ENCODE results near the gene SNX24.

The SNX24 gene

DNA sequence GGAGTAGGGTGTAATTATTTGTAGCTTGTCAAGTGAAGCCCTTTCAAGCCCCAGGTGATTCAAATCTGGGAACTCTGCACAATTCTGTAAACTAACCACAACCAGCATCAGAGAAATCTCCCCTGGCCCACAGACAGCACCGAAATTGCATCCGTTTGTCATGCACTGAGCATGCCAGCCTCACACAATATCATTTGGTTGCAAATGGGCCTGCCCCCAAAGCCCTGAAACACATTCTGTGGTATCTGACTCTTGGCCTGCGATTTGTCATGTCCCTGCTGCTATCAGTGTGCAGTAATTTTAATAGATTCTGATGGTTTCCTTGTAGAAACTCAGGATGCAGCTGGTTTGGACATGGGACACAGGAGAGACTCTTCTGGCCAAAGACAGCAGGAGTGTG, 35.3 kb downstream of the SNX24 start:
- H3K9me3 Mint-ChIP-seq = no peaks in the 10 kb centered on the region
- H3K4me1 Mint-ChIP-seq (ENCODE audit: low read depth in 2 of 2) = peaks cover 4 to 9% of the 10 kb centered on the region in 2 donors
- no peaks in the 10 kb centered on the region for H3K27me3 Mint-ChIP-seq
- H3K36me3 Mint-ChIP-seq (ENCODE audit: insufficient read depth) = no peaks in the 10 kb centered on the region
- ATAC-seq (replicated peaks) (no peak), DNase-seq (no peak)
- H3K4me3 Mint-ChIP-seq = no peak overlapping the region
- H3K27ac Mint-ChIP-seq = no peak overlapping the region

DNA sequence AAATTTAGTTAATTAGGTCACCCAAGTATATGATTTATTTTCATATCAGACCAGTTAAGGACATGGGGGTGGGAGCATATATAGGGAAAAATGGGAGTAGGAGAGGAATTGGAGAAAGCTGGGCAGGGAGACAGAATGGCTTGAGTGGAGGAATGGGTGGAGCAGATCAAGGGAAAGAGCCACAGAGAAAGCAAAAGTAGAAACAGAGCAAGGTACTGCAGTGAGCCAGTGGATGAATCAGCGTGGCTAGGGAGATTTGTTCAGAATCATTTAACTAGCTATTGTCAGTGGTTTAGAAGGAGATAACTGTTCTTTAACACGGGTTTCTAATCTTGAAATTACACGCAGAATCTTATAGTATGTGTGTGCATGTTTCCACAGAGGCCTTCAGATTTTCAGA, 37.4 kb downstream of the SNX24 start:
- DNase-seq (no peak), ATAC-seq (replicated peaks) (no peak)
- Mint-ChIP-seq H3K4me3 (no peak overlapping the region), H3K36me3 (ENCODE audit: insufficient read depth) (no peaks in the 10 kb centered on the region), H3K27ac (peak overlapping the region in 1 of 2 donors; percentile 77), H3K4me1 (ENCODE audit: low read depth in 2 of 2) (peaks cover 0 to 6% of the 10 kb centered on the region in 2 donors), H3K9me3 (no peaks in the 10 kb centered on the region), H3K27me3 (no peaks in the 10 kb centered on the region)

DNA sequence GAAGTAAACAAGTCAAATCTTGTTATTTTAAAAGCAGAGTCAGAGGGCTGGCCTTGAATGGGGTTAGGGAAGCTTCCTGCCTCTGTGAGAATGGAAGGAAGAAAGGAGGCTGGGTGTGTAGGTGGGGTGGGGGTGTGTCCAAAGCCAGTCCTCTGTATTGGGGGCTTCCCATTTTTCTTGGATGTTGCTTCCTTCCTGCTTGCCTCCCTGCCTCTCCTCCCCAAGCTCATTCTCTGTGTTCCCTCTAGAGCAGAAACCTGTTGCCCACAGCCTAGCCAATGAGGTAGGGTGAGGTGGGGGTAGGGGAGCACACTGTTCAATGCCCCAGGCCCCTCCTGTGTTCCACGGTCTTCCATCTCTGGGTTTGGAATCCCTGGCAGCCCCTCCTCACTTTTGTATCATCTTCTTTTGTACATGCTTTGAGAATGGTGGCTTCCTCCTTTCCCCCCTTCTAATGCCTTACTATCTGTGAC, 39.7 kb downstream of the SNX24 start:
- no peaks in the 10 kb centered on the region for H3K36me3 Mint-ChIP-seq (ENCODE audit: insufficient read depth)
- H3K27ac Mint-ChIP-seq = no peak overlapping the region
- H3K4me3 Mint-ChIP-seq = no peak overlapping the region
- peaks cover 0 to 6% of the 10 kb centered on the region in 2 donors for H3K4me1 Mint-ChIP-seq (ENCODE audit: low read depth in 2 of 2)
- no peaks in the 10 kb centered on the region for H3K9me3 Mint-ChIP-seq
- no peak for DNase-seq
- ATAC-seq (replicated peaks) = no peak
- no peaks in the 10 kb centered on the region for H3K27me3 Mint-ChIP-seq

DNA sequence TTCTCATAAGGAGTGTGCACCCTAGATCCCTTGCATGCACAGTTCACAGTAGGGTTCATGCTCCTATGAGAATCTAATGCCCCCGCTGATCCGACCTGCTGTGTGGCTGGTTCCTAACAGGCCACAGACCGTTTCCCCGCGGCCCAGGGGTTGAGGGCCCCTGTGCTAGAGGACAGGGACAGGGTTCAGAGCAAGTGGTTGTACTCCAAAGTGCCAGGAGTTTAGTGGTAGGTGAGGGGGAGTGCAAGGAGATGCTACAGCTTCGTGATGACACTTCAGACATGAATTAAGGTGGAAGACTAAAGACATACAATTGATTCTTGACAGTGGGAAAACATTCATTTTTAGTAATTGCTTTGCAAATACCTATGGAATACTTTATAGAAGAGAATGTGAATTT, 40.5 kb downstream of the SNX24 start:
- H3K9me3 Mint-ChIP-seq = no peaks in the 10 kb centered on the region
- H3K4me1 Mint-ChIP-seq (ENCODE audit: low read depth in 2 of 2) = peaks cover 0 to 6% of the 10 kb centered on the region in 2 donors
- H3K27me3 Mint-ChIP-seq = no peaks in the 10 kb centered on the region
- no peaks in the 10 kb centered on the region for H3K36me3 Mint-ChIP-seq (ENCODE audit: insufficient read depth)
- no peak overlapping the region for H3K27ac Mint-ChIP-seq
- ATAC-seq (replicated peaks) = no peak
- no peak overlapping the region for H3K4me3 Mint-ChIP-seq
- no peak for DNase-seq

DNA sequence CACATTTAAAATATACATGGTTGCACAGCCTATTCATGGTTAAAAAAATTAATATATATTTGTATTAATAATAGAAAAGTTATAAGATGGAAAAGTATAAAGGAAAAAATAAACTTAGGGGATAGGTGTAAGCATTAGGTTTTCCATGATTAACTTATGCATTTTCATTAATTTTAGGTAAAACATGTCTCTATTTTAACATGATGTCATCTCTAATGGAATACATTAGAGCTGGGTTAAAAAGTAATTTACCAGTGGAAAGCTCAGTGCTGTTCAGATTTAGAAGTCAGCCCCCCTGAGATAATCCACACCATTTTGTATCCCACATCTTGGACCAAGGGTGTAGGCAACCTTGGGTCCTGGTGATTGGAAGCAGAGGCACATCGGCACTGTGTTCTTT, 49.7 kb downstream of the SNX24 start:
- no peaks in the 10 kb centered on the region for H3K9me3 Mint-ChIP-seq
- ATAC-seq (replicated peaks) (no peak), DNase-seq (no peak)
- no peaks in the 10 kb centered on the region for H3K27me3 Mint-ChIP-seq
- H3K27ac Mint-ChIP-seq = no peak overlapping the region
- H3K4me1 Mint-ChIP-seq (ENCODE audit: low read depth in 2 of 2) = no peaks in the 10 kb centered on the region
- no peak overlapping the region for H3K4me3 Mint-ChIP-seq
- H3K36me3 Mint-ChIP-seq (ENCODE audit: insufficient read depth) = no peaks in the 10 kb centered on the region

DNA sequence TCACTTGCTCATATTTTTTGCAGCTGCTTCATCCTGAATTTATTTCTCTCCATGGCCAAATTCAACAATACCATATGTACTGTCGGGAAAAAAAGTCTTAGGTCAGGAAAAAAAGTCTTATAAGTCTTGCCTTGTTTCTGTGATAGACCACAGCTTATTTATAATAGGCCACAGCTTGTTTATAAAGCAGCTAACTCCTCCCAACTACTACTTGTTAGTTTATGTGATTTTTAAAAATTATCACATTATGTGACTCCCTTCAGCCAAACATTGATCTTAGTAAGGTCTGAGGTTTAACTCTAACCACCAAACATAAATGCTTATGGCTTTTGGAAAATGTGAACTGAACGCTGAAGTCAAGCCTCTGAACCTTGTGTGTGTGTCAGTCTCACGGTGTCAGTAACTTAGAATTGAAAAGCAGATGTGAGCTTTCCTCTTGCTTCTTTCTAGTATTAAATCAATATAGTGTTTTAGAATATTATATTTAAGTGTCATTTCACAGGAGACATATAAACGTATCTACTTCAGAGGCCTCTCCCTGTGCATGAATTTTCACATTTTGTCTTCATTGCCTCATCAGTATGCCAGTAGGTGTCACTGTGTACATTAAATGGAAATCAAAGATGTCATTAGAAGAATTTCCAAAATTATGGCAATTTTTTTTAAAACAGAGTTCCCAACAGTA, 51.3 kb downstream of the SNX24 start:
- H3K9me3 Mint-ChIP-seq = no peaks in the 10 kb centered on the region
- DNase-seq = no peak
- H3K27me3 Mint-ChIP-seq = no peaks in the 10 kb centered on the region
- peaks cover 5% of the 10 kb centered on the region in 2 donors for H3K4me1 Mint-ChIP-seq (ENCODE audit: low read depth in 2 of 2)
- no peak for ATAC-seq (replicated peaks)
- no peak overlapping the region for H3K4me3 Mint-ChIP-seq
- H3K27ac Mint-ChIP-seq = no peak overlapping the region
- H3K36me3 Mint-ChIP-seq (ENCODE audit: insufficient read depth) = no peaks in the 10 kb centered on the region

DNA sequence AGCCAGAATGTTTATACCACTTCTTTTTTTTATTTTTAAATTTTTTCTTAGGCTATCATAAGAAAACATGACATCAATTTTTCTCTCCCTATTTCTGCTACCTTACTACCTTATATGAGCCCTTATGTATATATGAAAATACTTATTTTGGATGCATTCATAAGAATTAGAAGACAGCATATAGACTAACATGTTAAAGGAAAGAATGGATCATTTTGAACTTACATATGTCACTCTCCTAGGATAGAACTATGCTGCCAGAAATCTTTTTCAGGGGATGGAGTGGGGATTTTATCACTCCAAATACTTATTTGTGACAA, 51.8 kb downstream of the SNX24 start:
- Mint-ChIP-seq H3K4me3 (no peak overlapping the region), H3K27ac (no peak overlapping the region), H3K4me1 (ENCODE audit: low read depth in 2 of 2) (peaks cover 10% of the 10 kb centered on the region in 2 donors), H3K27me3 (no peaks in the 10 kb centered on the region), H3K9me3 (no peaks in the 10 kb centered on the region), H3K36me3 (ENCODE audit: insufficient read depth) (no peaks in the 10 kb centered on the region)
- no peak for DNase-seq
- no peak for ATAC-seq (replicated peaks)

DNA sequence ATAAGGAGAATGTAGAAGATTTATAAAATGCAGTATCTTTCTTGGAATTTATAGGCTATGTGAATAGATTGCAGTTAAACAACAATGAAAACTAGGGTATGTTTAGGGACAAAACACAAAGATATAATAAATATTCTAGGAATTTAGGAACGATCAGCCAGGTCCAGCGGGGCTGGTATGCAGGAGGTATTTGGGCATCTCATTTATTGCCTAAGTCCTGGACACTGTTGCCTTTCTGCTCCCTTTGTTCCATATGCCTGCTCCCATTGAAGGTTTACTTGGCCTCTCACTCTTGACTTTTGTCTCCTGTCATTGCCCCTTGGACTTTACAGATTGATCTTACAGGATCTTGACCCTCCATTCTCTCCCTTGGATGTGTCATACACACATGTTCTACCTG, 55.9 kb downstream of the SNX24 start:
- Mint-ChIP-seq H3K36me3 (ENCODE audit: insufficient read depth) (no peaks in the 10 kb centered on the region), H3K4me3 (no peak overlapping the region), H3K9me3 (no peaks in the 10 kb centered on the region), H3K27ac (no peak overlapping the region), H3K27me3 (no peaks in the 10 kb centered on the region), H3K4me1 (ENCODE audit: low read depth in 2 of 2) (peaks cover 20 to 23% of the 10 kb centered on the region in 2 donors)
- DNase-seq (no peak), ATAC-seq (replicated peaks) (no peak)

DNA sequence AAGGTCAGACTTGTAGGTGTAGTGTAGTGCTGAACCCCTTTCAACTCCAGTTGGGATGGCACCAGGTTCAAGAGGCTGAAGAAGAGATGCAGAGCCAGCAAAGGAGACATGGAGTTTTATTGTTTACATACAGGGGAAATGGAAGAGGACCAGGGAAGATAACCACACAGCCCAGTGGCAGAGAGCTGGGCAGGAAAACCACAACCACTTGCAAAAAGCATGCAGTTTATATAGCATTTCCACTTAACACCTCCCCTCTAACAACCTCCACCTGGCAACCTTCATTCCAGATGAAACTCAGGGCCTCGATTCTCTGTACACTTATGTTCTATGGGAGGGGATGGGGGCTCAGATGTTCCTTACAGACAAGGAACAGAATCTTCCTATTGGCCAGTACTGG, 56.9 kb downstream of the SNX24 start:
- H3K4me3 Mint-ChIP-seq = peak overlapping the region in 1 of 2 donors; percentile 15
- ATAC-seq (replicated peaks) = peak; percentile 80

DNA sequence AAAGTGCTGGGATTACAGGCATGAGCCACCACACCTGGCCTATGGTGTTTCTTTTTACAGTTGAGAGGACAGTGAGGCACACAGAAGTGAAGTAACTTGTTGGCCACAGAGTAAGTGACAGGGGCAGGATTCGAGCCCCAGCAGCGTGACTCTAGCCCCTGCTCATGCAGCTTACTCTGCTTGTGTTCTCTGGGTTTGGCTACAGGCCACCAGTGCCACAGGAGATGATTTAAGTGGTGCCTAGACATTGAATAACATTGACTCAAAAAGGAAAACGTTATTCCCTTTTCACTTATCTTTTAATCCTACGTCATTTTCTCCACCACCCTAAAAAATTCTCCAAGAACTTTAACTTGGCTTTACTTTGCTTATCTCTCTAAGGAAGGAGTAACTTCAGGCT, 61.4 kb downstream of the SNX24 start:
- H3K27ac Mint-ChIP-seq = no peak overlapping the region
- H3K4me3 Mint-ChIP-seq = no peak overlapping the region
- H3K4me1 Mint-ChIP-seq (ENCODE audit: low read depth in 2 of 2) = peaks cover 14 to 23% of the 10 kb centered on the region in 2 donors
- H3K36me3 Mint-ChIP-seq (ENCODE audit: insufficient read depth) = no peaks in the 10 kb centered on the region
- no peaks in the 10 kb centered on the region for H3K9me3 Mint-ChIP-seq
- no peak for ATAC-seq (replicated peaks)
- DNase-seq = no peak
- H3K27me3 Mint-ChIP-seq = no peaks in the 10 kb centered on the region

More for the DNA sequence above, 56.9 kb downstream of the SNX24 start:
- Mint-ChIP-seq H3K4me1 (ENCODE audit: low read depth in 2 of 2) (peaks cover 20 to 23% of the 10 kb centered on the region in 2 donors), H3K36me3 (ENCODE audit: insufficient read depth) (no peaks in the 10 kb centered on the region), H3K27ac (peak overlapping the region in 1 of 2 donors; percentile 3), H3K27me3 (no peaks in the 10 kb centered on the region), H3K9me3 (no peaks in the 10 kb centered on the region)
- peak in 2 of 3 experiments; percentile 3 to 7 for DNase-seq

DNA sequence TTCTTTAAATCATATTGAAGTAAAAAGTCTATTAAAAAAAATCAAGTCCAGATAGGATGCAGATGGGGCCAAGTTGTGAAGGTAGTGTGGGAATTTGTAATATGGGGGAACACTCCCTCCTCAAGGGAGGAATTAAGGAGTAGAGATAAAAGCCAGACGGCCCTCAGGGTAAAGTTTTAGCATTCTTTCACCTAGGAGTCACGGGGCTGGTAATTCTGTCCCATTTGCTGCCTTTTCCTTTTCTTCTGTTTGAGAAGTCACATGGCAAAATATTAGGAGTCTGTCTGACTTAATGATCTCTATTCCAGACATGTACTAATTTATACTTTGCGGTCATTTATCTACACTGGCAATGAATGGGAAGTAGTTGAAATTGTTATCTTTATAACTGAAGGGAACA, 61.9 kb downstream of the SNX24 start:
- ATAC-seq (replicated peaks) (no peak), DNase-seq (no peak)
- Mint-ChIP-seq H3K36me3 (ENCODE audit: insufficient read depth) (no peaks in the 10 kb centered on the region), H3K27ac (no peak overlapping the region), H3K9me3 (no peaks in the 10 kb centered on the region), H3K27me3 (no peaks in the 10 kb centered on the region), H3K4me1 (ENCODE audit: low read depth in 2 of 2) (peaks cover 10 to 18% of the 10 kb centered on the region in 2 donors), H3K4me3 (no peak overlapping the region)

DNA sequence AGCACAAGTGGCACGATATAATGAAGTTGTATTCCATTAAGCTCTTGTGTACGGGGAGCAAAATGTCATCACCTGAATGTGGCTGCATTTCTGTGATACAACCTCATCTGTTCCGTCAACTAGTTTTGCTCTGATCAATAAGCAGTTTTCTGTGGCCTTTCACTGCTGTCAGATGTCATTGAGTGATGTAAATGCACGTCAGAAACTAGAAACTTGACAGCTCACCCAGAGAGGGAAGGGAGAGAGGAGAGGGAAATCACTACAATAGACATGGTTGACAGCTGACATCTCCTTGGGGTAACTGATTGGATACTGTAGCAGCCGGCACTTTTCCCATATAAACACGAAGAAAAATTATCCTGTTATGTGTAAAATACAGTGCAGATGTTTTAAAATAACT, 62.7 kb downstream of the SNX24 start:
- H3K36me3 Mint-ChIP-seq (ENCODE audit: insufficient read depth) = no peaks in the 10 kb centered on the region
- ATAC-seq (replicated peaks) (no peak), DNase-seq (no peak)
- H3K4me3 Mint-ChIP-seq = no peak overlapping the region
- peaks cover 5 to 9% of the 10 kb centered on the region in 2 donors for H3K4me1 Mint-ChIP-seq (ENCODE audit: low read depth in 2 of 2)
- H3K9me3 Mint-ChIP-seq = no peaks in the 10 kb centered on the region
- H3K27me3 Mint-ChIP-seq = no peaks in the 10 kb centered on the region
- H3K27ac Mint-ChIP-seq = no peak overlapping the region

DNA sequence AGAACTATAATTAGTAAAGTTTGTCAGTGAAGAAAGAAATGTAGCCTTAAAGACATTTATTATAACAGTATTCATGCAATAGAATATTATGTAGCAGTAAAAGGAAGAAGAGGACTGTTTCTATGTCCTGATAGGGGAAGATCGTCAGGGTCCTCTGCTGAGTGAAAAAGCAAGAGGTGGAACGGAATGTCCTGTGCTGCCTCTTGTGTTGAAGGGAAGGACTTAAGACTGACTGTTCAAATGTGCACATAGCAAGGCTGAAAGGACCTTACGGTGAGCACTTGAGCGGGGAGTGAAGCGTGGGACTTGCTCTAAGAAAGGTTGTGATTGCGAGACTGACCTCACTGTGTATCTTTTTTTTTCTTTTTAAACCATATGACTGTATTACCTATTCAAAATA, 63.2 kb downstream of the SNX24 start:
- Mint-ChIP-seq H3K27ac (no peak overlapping the region), H3K36me3 (ENCODE audit: insufficient read depth) (no peaks in the 10 kb centered on the region), H3K27me3 (no peaks in the 10 kb centered on the region), H3K9me3 (no peaks in the 10 kb centered on the region), H3K4me3 (no peak overlapping the region), H3K4me1 (ENCODE audit: low read depth in 2 of 2) (peaks cover 0 to 4% of the 10 kb centered on the region in 2 donors)
- DNase-seq (no peak), ATAC-seq (replicated peaks) (no peak)

DNA sequence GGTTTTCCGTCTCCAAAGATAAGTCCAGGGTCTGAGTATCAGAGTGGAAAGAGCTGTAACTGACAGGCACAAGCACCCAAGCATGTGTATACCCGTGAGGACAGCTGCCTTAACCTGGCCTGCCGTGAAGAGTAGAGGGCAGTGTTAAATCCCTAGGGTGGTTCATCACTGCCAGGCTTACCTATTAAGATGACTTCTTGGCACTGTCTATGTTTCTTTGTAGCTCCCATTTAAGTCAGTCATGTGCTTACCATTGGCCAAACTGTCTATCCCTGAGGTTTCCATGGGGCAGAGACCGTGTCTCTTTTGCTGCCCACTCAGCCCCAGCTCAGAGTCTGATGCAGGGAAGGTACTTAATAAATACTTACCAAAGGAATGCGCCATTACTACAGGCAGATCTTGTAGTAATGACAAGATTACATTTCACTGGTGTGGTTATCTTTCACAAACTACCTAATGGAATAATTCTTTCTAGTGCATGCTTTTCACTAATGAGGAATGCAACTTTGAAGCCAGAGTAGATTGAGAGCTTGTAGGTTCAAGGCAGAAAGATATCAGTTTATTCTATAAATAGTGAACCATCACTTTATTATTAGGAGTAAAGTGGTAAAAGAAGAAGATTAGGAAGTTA, 64.2 kb downstream of the SNX24 start:
- peaks cover 0 to 4% of the 10 kb centered on the region in 2 donors for H3K4me1 Mint-ChIP-seq (ENCODE audit: low read depth in 2 of 2)
- H3K36me3 Mint-ChIP-seq (ENCODE audit: insufficient read depth) = no peaks in the 10 kb centered on the region
- H3K4me3 Mint-ChIP-seq = no peak overlapping the region
- no peak for ATAC-seq (replicated peaks)
- H3K9me3 Mint-ChIP-seq = no peaks in the 10 kb centered on the region
- no peak for DNase-seq
- no peaks in the 10 kb centered on the region for H3K27me3 Mint-ChIP-seq
- H3K27ac Mint-ChIP-seq = no peak overlapping the region

Data from effector memory CD8-positive, alpha-beta T cell (primary cell).